HG03432 (cell line): ENCODE results near the gene FBXW11.

Source experiments
- ATAC-seq: cut with Tn5 transposase; IDR thresholded peaks from one replicate; pipeline ENCODE4 v1.9.1; 2021; ENCODE audit warnings: mild to moderate bottlenecking, moderate library complexity; ENCODE audit not compliant: unreplicated experiment

The FBXW11 gene

DNA sequence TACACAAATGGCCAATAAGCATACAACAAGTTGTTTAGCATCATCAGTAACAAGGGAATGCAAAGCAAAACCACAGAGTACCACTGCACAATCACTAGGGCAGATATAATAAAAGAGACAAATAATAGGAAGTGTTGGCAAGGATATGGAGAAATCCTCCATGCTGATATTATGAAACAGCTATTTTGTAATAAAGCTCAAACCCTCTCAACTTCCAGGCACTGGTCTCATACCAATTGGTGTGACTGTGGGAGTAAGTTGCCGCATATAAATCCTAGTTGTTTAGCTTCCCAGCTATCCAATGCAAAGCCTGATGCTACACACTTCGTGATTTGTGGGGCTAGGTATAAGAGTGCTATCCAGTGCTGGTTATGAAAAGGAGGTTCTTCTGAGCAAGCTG, 132.2 kb downstream of the FBXW11 start:
- ATAC-seq, result no peak

DNA sequence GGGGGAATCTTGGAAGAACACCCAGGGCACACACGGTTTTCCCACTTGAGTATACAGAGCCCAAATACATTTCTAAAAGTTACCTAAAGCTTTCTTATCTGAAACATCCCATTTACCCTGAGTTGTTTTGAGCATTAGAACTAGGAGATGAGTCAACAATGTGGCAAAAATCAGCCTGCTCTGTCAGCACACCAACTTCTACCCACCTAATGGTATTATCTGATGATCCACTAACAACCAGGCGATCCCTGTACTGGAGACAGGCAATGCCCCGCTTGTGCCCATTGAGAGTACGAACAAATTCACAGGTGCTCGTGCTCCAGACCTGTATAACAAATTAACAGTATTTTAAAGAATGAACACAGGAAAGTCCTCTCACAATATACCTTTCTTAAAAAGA, 133.8 kb downstream of the FBXW11 start:
- ATAC-seq, result no peak

- ATAC-seq, result no peak
Observed at GRCh38 chr5:171871711-171872110, 134.7 kb downstream of the FBXW11 start.

GRCh38 chr5:171869956-171870355, 136.5 kb downstream of the FBXW11 start:
- ATAC-seq, result no peak

DNA sequence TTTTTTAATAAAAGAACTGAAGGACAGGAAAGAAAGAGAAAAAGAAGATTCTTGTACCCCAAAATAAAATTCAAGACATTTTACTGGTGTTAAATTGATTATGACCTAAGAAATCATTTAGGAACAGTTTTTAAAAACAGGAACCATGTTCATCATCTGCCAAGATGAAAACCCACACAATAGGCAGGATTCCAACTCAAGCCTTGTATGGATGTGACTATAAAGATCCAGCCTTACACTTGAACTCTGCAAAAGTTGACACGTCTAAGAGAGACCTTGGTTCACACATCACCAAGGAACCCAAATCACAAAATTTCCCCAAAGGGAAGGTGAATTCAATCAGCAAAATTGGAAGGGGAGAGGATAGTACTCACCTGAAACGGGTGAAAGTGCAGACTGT, 138.2 kb downstream of the FBXW11 start:
- no peak for ATAC-seq

DNA sequence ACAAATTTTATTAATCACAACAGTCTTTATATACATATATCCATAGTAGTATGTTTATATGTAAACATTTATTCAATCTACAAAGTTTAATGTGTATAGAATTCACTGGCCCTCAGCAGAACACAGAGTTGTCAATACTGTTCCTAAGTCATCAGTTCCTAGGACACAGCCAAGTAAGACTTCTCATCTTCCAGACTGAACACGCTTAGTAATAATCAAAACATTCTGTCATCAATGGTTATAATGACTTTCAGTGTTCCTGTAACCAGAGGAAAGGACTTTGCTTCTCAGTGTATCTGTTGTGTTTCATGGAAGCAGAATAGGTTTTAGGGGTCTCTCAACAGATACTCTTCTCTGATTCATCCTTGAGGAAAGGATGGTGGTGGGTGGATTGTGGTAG, 138.7 kb downstream of the FBXW11 start:
- ATAC-seq, result no peak

GRCh38 chr5:171865471-171865870, 141.0 kb downstream of the FBXW11 start:
- no peak for ATAC-seq

DNA sequence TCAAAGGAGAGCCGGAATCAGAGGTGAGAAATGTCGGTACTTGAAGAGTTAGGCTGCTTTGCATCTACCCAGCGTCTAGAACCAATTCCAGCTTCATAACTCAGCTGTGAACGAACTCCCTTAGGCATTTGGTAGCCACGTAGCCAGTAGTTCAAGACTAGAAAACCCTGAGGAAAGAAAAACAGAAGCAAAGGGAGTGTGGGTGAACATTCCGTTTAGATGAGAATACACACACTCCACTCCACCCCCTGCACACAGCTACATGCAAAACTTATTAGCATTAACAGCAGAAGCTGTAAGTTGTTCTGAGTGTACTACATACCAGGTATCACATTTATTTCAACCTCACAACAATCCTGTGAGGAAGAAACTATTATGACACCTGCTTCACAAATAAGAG, 142.5 kb downstream of the FBXW11 start:
- no peak for ATAC-seq

- ATAC-seq, result no peak
Observed at GRCh38 chr5:171862624-171863023, 143.8 kb downstream of the FBXW11 start.

GRCh38 chr5:171861381-171861780, 145.1 kb downstream of the FBXW11 start:
- ATAC-seq, result no peak

DNA sequence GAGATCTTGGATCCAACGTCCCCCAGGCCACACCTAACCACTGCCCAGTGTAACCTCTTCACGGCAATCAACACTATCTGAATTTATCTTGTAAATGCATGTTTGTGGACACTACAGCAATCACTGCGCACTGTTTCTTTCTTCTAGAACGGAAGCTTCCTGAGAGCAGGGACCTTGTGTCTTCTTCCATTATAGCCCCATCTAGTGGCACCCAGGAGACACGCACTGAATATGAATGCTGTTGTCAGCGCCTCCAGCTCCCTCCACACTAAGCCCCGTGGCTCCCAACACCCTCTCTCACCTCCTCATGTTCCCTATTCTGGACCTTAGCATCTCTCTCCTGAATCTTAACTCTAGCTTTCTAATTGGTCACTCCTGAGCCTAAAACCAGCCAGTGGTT, 148.1 kb downstream of the FBXW11 start:
- ATAC-seq, result no peak

- no peak for ATAC-seq
Observed at GRCh38 chr5:171857489-171857876, 149.0 kb downstream of the FBXW11 start.

DNA sequence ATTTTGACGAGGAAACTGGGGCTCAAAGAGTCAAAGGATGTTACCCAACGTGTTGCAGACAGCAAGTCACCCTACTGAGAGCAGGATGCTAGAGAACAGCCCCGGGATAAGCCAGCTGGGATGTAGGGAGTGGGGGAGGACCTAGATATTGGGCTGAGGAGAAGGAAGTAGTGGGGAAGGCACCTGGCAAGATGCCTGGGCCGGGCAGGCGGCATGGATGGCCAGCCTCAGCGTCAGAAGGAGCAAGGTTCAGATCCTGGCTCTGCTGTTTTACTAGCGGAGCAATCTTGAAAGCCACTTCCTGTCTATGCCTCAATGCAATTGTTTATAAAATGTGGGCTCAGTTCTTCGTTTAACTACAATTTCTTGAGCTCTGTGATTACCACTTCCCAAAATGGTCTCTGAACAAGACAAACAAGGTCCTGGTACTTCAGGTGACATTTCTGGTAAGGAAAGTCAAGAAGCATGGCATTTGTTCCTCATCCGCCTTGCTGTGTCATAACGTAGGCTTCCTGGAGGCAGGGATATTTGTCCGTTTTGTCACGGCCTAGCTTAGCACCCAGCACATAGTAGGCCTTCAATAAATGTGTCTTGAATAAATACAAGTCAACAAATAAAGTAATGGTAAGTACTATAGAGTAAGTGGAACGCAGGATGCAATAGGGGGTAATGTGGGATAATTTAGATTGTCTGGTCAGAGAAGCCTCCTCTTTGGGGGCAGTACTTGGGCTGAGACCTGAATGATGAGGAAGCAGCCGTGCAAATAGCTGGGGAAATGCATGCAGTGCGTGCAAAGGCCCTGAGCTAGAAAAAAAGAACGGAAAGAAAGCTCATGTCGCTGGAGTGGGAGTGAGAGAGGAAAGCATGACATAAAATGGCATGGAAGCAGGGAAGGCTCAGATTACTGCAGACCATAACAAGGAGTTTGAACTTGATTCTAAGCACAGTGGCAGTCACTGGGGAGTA, 150.4 kb downstream of the FBXW11 start:
- no peak for ATAC-seq

GRCh38 chr5:171855265-171855664, 151.2 kb downstream of the FBXW11 start:
- ATAC-seq, result no peak

GRCh38 chr5:171852255-171852681, 154.2 kb downstream of the FBXW11 start:
- ATAC-seq, result no peak

DNA sequence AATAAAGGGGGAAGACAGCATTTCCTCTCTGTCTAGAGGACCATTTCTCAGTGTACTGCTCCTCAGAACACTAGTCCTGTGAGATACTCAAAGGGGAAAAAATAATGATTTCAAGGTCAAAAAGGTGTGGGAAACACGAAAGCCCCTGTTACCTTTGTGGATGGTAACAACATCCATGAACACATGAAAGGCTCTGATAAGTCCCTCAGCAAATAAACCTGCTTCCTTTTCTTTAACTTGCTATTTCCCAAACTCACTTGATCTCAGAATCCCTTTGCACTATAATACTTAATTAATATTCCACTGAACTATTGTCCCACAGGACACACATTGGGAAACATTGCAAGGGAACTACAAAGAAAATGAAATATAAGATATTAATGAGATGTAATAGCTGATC, 155.2 kb downstream of the FBXW11 start:
- no peak for ATAC-seq

GRCh38 chr5:171850324-171850947, 156.0 kb downstream of the FBXW11 start:
- ATAC-seq, result no peak

DNA sequence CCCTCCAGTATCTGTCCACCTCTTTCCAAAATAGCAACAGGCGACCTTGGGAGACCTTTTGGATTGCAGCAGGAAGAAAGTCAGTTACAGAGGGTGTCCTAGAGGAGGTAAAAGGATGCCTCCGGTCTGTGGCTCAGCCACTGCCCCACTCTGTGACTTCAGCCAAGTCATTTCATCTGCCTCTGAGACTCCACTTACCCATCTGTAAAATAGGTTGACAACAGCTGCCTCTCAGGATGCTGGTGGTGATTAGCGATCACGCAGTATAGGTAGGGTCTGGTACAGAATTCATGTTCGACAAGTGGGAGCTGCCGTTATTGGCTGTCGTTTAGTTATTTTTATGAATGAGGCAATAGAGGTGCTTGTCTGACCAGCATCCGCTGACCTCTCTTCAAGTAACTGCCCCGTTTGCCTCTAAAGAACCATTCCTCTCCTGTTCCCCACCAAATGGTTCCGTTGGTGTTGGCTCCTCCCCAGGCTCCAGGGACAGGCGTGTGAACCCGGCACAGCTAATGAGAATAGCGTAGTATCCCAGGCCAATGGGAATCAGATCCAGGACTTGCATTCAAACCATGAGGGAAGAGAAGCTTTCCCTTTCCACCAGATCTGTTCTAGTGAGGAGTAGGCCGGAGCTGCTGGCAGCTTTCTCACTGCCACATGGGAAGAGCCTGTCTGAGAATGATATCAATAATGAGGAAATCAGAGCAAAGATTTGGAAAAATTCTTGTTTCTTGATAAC, 156.7 kb downstream of the FBXW11 start:
- ATAC-seq, result no peak

DNA sequence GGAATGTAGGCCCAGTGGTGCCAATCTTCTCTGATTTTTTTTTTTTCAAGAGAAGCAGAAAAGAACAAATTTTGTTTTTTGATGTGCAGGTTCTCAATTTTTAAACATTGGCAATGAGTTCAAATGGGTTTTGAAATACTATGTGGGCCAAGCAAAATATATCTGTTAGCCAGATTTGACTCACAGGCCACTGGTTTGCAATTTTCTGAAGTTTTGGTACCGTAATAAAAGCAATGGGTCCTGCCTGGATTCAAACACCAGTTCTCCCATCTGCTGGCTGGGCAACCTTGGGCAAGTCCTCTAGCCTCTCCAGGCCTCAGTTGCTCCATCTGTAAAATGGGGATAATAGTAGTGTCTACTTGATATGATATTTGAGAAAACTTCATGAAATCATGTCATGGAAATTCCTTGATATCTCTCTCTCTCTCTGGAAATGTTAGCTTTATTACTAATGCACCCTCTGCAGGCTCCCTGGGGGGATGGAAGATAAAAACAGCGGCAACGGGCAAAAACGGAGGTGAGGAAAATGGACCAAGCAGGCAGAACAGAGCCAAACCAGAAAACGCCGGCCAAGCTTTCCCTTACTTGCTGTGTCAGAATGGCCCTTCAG, 157.4 kb downstream of the FBXW11 start:
- ATAC-seq, result no peak

DNA sequence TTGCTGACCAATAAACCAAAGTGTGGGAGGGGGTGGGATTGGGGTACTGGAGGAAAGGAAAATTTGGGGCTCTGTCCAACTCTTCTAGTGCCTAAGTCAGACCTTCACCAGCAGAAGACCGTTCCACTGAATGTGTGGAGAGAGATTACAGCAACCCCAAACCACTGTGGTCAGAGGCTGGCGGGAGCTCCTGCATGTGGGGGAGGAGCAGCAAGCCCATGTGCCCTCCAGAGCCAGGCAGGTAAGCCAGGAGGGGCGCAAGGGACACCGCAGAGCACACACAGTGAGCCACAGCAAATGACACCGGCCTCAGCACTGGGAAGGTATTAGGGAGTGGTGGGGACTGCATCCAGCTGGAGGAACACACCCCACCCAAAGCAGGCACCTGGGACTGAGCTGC, 158.0 kb downstream of the FBXW11 start:
- ATAC-seq, result no peak

DNA sequence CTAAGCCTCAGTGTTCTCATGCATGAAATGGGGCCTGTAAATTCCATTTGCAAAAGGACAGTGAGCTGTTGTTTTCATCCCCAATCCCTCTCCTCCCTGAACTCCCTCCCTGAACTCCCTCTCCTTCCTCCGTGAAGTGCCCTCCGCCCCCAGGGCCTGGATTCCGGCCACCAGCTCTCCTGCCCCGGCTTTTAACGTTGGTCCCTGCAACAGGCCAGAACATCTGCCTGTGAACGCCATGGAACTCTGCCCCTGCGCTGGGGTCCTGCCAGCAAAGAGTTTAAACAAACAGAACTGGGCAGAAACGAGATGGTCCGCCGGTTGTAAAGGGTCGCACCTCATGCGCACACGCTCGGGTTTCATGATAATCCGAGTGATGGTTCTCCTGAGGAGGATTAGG, 158.4 kb downstream of the FBXW11 start:
- no peak for ATAC-seq
